K562 (cell line): ENCODE results near the gene DENND5B. TPM values are rescaled to one million over a fixed set of nuclear protein-coding genes. Genes with fewer than 3 reads are reported as not detected.

Experiments
- ARID3B ChIP-seq: fragments of 250-450 bp; sonication (Bioruptor Pico); IDR thresholded peaks from 2 replicates; pipeline ENCODE4 v1.4.0; 2020; ENCODE audit warnings: borderline replicate concordance
- CLOCK ChIP-seq: fragments of 250-450 bp; sonication (Bioruptor Pico); IDR thresholded peaks from 2 replicates; pipeline ENCODE4 v1.4.0; 2020; ENCODE audit warnings: mild to moderate bottlenecking, moderate library complexity, borderline replicate concordance
- CREBBP ChIP-seq: IDR thresholded peaks from one replicate; pipeline ENCODE4 v1.6.1; 2012; ENCODE audit warnings: low read depth, mild to moderate bottlenecking, control low read depth, inconsistent platforms, low read length
- E4F1 ChIP-seq: fragments of 250-450 bp; sonication (Bioruptor Pico); IDR thresholded peaks from 2 replicates; pipeline ENCODE4 v1.5.0; 2021; ENCODE audit warnings: mild to moderate bottlenecking, borderline replicate concordance
- ETS2 ChIP-seq: IDR thresholded peaks from 2 replicates; pipeline ENCODE4 v1.6.1; 2016; ENCODE audit warnings: borderline replicate concordance, missing genetic modification characterization, mild to moderate bottlenecking, moderate library complexity, missing compliant biosample characterization; ENCODE audit not compliant: poor library complexity, severe bottlenecking
- HIVEP1 ChIP-seq: fragments of 250-450 bp; sonication (Bioruptor Pico); IDR thresholded peaks from 2 replicates; pipeline ENCODE4 v1.4.0; 2020; ENCODE audit warnings: mild to moderate bottlenecking
- KLF10 ChIP-seq: fragments of 250-450 bp; sonication (Bioruptor Pico); IDR thresholded peaks from 2 replicates; pipeline ENCODE4 v1.6.1; 2021; ENCODE audit warnings: matching md5 sums
- MEF2D ChIP-seq: conservative IDR thresholded peaks from 2 replicates; pipeline ENCODE4 v1.6.1; 2016; ENCODE audit warnings: low read depth, missing genetic modification characterization, missing compliant biosample characterization
- NFXL1 ChIP-seq: fragments of 450-650 bp; formaldehyde crosslinking; IDR thresholded peaks from 2 replicates; pipeline ENCODE4 v1.4.0; 2021; ENCODE audit warnings: mild to moderate bottlenecking
- RNF2 ChIP-seq: sonication (generic); IDR thresholded peaks from 2 replicates; pipeline ENCODE4 v1.6.1; 2016
- TAL1 ChIP-seq: fragments of 450-650 bp; IDR thresholded peaks from 2 replicates; pipeline ENCODE4 v1.6.1; 2016; ENCODE audit warnings: mild to moderate bottlenecking
- THRA ChIP-seq: fragments of 450-650 bp; IDR thresholded peaks from 2 replicates; pipeline ENCODE4 v1.6.1; 2017; ENCODE audit warnings: mild to moderate bottlenecking, moderate library complexity
- ZNF134 ChIP-seq: fragments of 250-450 bp; sonication (Bioruptor Pico); conservative IDR thresholded peaks from 2 replicates; pipeline ENCODE4 v1.4.0; 2020
- ZNF23 ChIP-seq: fragments of 250-450 bp; sonication (Bioruptor Pico); IDR thresholded peaks from 2 replicates; pipeline ENCODE4 v1.4.0; 2020; ENCODE audit warnings: mild to moderate bottlenecking
- ZNF280B ChIP-seq: fragments of 250-450 bp; sonication (Bioruptor Pico); IDR thresholded peaks from 2 replicates; pipeline ENCODE4 v1.5.1; 2021; ENCODE audit warnings: mild to moderate bottlenecking
- ZNF445 ChIP-seq: fragments of 250-450 bp; sonication (Bioruptor Pico); IDR thresholded peaks from 2 replicates; pipeline ENCODE4 v1.4.0; 2020; ENCODE audit warnings: low read depth, mild to moderate bottlenecking, moderate library complexity
- ZNF644 ChIP-seq: fragments of 200-800 bp; sonication (Bioruptor generic); IDR thresholded peaks from 2 replicates; pipeline ENCODE4 v1.6.1; 2016; ENCODE audit warnings: low read depth, missing genetic modification characterization, missing compliant biosample characterization
- ZNF668 ChIP-seq: fragments of 250-450 bp; sonication (Bioruptor Pico); IDR thresholded peaks from 2 replicates; pipeline ENCODE4 v1.8.0; 2022; ENCODE audit warnings: mild to moderate bottlenecking, inconsistent platforms
- polyA plus RNA-seq, 8 experiments: library from polyadenylated mRNA; depleted of rRNA in 4 of 8; stranded (reverse) in 5 of 8; unstranded in 3 of 8; fragments of >200 nt; fragmentation: Nextera tagmentation in 2 of 8; fragmentation: Illumina TruSeq in 1 of 8; extraction: Ambion mirVana in 2 of 8; extraction: Trizol in 1 of 8; gene quantifications; 2 replicates each; pipeline versions ENCODE4 v1.2.1 to v1.2.3, GENCODE V29; 2011 to 2014; ENCODE audit warnings: inconsistent platforms in 1 of 8, missing spikeins in 1 of 8
- total RNA-seq, 7 experiments: library from RNA; depleted of rRNA in 6 of 7; stranded (reverse); fragments of >200 nt in 6 of 7; fragmentation: Illumina TruSeq in 2 of 7; extraction: Trizol in 2 of 7; gene quantifications; 2 replicates each; pipeline versions ENCODE4 v1.2.1 to v1.2.3, GENCODE V29; 2011 to 2021; ENCODE audit warnings: low replicate concordance in 1 of 7

Gene DENND5B
- total and polyA plus RNA-seq, 9 of the 15 experiments (the other 6 are each of a cell fraction or from before 2014, with no cell fraction given), result 0.99 to 6.0 (median 3.6) TPM

GRCh38 chr12:31618228-31619025 lies 27.5 kb upstream of the DENND5B start (continued):
- TF ChIP-seq E4F1 (CRISPR knock-in tag) (peak; percentile 75; the same call in 1 of the 2 replicates), HIVEP1 (CRISPR knock-in tag) (peak; percentile 93), MEF2D (peak; percentile 96), THRA (no peak), ETS2 (tag) (peak; percentile 89), CLOCK (CRISPR knock-in tag) (peak; percentile 84; the same call in 1 of the 2 replicates), ZNF280B (peak; percentile 83; the same call in 1 of the 2 replicates), ZNF134 (peak; percentile 86), TAL1 (peak; percentile 27; the same call in 1 of the 2 replicates), ZNF445 (peak; percentile 86), ZNF23 (CRISPR knock-in tag) (peak; percentile 82), RNF2 (peak; percentile 24; the same call in 1 of the 2 replicates), KLF10 (CRISPR knock-in tag) (no peak), ZNF644 (tag) (peak; percentile 100), NFXL1 (CRISPR knock-in tag) (peak; percentile 98), CREBBP (no peak), ARID3B (no peak), ZNF668 (CRISPR knock-in tag) (peak; percentile 94)
